Measurements from ENCODE around the gene SERF2. TPM values are rescaled to one million over a fixed set of nuclear protein-coding genes. Genes with fewer than 3 reads are reported as not detected.
"Not testable (repeated sequence)": the region's sequence is repeated elsewhere in the genome, so short reads cannot be mapped to it uniquely, and the experiment has no call there.

SERF2 gene
- total RNA-seq, 2 donors from 2014 or later, result 521 to 550 TPM

DNA sequence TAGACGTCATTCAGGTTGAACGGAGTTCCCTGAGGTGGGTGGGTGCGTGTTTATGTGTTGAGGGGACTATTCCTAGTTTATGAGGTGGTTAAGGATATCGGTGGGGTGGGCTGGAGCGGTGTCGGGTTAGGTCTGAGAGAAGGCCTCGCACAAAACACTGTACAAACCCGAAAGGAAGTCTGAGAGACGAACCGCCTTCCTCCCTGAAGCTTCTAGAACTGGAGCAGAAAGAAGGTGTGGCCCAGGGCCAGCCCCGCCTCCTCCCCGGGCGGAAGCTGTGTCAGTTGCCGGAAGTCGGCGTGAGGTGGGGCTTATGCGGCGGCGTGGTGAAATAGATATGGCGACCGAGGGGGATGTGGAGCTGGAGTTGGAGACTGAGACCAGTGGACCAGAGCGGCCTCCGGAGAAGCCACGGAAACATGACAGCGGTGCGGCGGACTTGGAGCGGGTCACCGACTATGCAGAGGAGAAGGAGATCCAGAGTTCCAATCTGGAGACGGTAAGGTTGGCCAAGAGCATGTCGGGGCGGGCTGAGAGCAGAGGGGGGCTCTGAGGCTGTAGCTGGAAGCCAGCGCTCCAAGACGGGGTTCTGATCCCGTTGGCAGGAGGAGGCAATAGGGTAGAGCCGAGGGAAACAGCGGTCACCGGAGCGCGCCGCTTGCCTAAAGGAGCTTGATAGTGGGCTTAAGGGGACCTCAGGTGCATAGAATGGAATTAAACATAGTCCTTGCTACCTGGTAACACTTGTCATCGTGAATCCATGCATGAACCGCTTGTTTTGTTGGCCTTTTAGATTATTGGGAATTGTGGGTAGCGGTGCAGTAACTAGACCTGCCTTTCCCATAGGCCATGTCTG, 8.4 kb downstream of the SERF2 start, which contains the start of gene HYPK:
TSS of gene HYPK (plus strand) at position 314 of the 856 bp plus-strand sequence. CDS start at position 338, 24 bp downstream.
- Mint-ChIP-seq H3K27ac (peak within 1 kb of the TSS; percentile 95), H3K4me3 (peak within 1 kb of the TSS; percentile 96), H3K27me3 (no peaks in the 10 kb centered on the region), H3K9me3 (no peaks in the 10 kb centered on the region), H3K36me3 (ENCODE audit: low read depth) (peaks cover 100% of the 10 kb centered on the region), H3K4me1 (peaks cover 30% of the 10 kb centered on the region)
- ATAC-seq (replicated peaks), result peak; percentile 99

DNA sequence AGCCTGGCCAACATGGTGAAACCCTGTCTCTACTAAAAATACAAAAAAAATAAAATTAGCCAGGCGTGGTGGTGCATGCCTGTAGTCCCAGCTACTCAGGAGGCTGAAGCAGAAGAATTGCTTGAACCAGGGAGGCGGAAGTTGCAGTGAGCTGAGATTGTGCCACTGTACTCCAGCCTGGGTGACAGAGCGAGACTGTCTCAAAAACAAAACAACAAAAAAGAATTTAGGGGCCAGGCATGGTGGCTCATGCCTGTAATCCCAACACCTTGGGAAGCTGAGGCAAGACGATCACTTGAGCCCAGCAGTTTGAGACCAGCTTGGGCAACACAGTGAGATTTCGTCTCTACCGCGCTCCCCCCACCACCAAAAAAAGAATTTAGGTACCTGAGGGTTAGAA, 10.6 kb downstream of the SERF2 start:
- not testable (repeated sequence) for H3K4me3 Mint-ChIP-seq; H3K27ac Mint-ChIP-seq; H3K27me3 Mint-ChIP-seq; H3K9me3 Mint-ChIP-seq; ATAC-seq (replicated peaks)
- H3K36me3 Mint-ChIP-seq (ENCODE audit: low read depth), result peaks cover 100% of the 10 kb centered on the region
- peaks cover 23% of the 10 kb centered on the region for H3K4me1 Mint-ChIP-seq

DNA sequence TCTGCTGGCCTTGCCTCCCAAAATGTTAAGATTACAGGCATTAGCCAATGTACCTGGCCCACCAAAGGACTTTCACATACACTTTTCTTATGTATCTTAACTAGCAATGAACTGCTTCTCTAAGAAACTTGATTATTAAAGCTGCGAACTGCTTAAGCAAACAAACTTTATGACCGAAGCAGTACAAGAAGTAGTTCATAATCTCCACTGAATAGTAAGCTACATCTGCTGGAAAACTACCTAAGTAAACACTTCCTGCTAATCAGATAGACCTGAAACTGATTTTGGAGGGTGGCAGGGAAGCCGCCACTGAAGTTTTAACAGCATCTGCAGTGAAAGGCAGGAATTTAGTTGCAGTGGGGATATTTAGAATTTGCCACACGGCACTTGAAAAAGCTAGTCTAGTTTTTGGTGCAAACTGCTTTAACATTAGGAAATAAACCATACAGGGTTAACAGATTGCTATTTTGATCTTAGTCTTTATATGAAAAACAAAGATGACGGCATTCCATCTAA, 16.4 kb downstream of the SERF2 start:
- Mint-ChIP-seq H3K27ac (no peak overlapping the region), H3K9me3 (no peaks in the 10 kb centered on the region), H3K4me3 (no peak overlapping the region), H3K4me1 (peaks cover 4% of the 10 kb centered on the region), H3K36me3 (ENCODE audit: low read depth) (peaks cover 100% of the 10 kb centered on the region), H3K27me3 (no peaks in the 10 kb centered on the region)
- ATAC-seq (replicated peaks), result no peak

DNA sequence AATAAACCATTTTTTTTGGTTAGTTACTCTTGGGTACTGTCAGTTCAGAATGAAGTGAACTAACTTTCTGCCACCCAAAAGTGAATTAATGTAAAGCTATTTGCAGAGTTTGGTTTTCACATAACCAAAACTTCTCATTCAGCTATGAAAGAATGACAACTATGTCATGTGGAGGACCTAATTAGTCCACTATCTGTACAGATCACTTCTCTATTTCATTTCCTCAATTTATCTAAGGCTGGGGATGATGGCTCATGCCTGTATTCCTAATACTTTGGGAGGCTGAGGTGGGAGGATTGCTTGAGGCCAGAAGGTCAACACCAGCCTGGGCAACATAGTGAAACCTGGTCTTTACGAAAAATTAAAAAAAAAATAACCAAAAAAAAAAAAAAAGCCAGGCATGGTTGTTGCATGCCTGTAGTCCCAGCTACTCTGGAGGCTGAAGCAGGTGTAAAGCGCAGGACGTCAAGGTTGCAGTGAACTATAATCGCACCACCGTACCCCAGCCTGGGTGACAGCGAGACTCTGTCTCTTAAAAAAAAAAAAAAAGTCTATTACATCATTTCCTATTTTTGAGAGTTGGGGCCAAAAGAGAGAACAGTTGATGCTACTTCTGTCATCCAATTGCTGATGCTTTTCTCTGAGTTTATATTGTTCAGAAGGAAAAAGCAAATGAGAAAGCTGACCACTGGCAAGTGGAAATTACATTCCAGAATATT, 17.0 kb downstream of the SERF2 start:
- Mint-ChIP-seq H3K4me3 (no peak overlapping the region), H3K9me3 (no peaks in the 10 kb centered on the region), H3K4me1 (peaks cover 4% of the 10 kb centered on the region), H3K27me3 (no peaks in the 10 kb centered on the region), H3K36me3 (ENCODE audit: low read depth) (peaks cover 100% of the 10 kb centered on the region), H3K27ac (no peak overlapping the region)
- no peak for ATAC-seq (replicated peaks)

DNA sequence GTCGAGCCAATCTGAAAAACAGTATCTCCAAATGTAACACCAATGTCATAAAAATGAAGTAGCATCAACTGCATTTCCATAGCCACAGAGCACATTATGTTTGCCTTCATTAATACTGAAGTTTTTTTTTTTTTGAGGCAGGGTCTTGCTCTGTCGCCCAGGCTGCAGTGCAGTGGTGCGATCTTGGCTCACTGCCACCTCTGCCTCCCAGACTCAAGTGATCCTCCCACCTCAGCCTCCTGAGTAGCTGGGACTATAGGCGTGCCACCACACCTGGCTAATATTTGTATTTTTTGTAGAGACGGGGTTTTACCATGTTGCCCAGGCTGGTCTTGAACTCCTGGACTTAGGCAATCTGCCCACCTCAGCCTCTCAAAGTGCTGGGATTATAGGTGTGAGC, 22.9 kb downstream of the SERF2 start:
- not testable (repeated sequence) for H3K27ac Mint-ChIP-seq; ATAC-seq (replicated peaks); H3K9me3 Mint-ChIP-seq; H3K4me3 Mint-ChIP-seq; H3K27me3 Mint-ChIP-seq
- Mint-ChIP-seq H3K4me1 (peaks cover 17% of the 10 kb centered on the region), H3K36me3 (ENCODE audit: low read depth) (peaks cover 98% of the 10 kb centered on the region)

DNA sequence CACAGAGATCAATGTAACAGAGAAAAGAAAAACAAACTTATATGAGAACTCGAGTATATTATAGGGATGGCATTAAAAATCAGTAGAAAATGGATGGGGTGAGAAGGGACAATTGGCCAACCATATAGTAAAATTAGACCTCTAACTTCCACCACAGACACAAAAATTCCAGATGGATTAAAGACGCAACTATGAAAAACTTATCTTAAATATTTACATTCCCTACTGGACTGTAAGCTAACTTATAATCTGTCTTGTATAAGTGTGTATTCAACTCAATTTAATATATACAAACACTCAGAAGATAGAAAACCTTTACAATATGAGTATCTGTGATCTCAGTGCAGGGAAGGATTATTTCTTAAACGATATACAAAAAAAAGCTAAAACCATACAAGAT, 29.4 kb downstream of the SERF2 start:
- ATAC-seq (replicated peaks), result no peak
- no peaks in the 10 kb centered on the region for H3K27me3 Mint-ChIP-seq
- peaks cover 78% of the 10 kb centered on the region for H3K36me3 Mint-ChIP-seq (ENCODE audit: low read depth)
- H3K4me3 Mint-ChIP-seq, result peak overlapping the region; percentile 98
- H3K9me3 Mint-ChIP-seq, result no peaks in the 10 kb centered on the region
- peak overlapping the region; percentile 0 for H3K27ac Mint-ChIP-seq
- H3K4me1 Mint-ChIP-seq, result peaks cover 17% of the 10 kb centered on the region

DNA sequence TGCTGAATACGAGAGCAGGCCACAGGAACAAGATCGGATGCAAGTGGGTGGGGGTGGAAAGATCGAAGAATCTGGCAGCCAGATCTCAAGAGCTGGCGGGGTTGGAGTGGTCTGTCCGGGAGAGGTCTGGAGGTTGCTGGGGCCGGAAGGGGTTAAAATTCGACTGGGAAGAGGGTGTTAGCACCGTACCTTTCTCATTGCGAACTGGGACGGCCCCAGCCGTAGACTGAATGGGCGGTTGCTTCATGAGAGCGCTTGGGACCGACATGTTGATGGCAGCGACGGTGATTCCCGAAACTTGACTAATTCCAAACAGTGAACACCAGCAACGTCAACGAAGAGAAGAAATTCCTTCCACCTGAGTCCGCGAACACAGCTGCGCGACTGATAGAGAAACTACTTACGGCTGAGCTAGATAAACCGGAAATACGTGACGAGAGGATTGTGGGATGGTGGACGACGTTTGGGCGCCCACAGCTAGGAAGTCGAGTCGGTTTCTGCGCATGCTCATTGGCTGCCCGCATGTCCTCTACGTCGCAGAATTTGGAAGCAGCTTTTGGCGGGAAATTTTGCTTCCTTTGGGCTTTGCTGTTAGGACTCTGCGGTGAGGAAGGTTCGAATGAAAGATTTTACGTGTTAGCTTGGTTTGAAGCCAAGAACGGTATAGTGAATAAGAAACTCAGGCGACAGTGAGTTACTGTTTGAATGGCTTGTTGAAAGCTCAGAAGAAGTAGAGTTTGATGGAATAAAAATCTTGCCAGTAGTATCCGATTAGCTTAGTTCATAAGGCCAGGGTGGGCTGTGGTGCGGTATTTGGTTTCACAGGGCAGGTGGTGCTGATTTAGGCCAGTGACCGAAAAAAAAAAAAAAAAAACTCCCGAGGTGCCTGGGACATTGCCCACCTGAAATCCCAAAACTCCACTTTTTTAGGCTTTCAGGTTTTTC, 32.5 kb downstream of the SERF2 start, which contains the start of gene MFAP1:
TSS of gene MFAP1 (minus strand) at position 389 of the 945 bp plus-strand sequence. CDS start at position 268, 121 bp downstream.
- H3K36me3 Mint-ChIP-seq (ENCODE audit: low read depth), result peaks cover 79% of the 10 kb centered on the region
- H3K4me3 Mint-ChIP-seq, result peak within 1 kb of the TSS; percentile 98
- H3K4me1 Mint-ChIP-seq, result peaks cover 22% of the 10 kb centered on the region
- ATAC-seq (replicated peaks), result peak; percentile 82
- H3K27me3 Mint-ChIP-seq, result no peaks in the 10 kb centered on the region
- peak within 1 kb of the TSS; percentile 95 for H3K27ac Mint-ChIP-seq
- H3K9me3 Mint-ChIP-seq, result no peaks in the 10 kb centered on the region

DNA sequence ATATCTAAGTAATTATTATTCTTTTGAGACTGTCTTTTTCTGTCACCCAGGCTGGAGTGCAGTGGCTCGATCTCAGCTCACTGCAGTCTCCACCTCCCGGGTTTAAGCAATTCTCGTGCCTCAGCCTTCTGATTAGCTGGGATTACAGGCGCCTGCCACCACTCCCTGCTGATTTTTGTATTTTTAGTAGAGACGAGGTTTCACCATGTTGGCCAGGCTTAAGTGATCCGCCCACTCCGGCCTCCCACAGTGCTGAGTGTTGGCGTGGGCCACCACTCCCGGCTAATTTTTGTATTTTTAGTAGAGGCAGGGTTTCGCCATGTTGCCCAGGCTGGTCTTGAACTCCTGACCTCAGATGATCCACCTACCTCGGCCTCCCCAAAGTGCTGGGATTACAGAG, 33.2 kb downstream of the SERF2 start:
- peak overlapping the region; percentile 38 for H3K27ac Mint-ChIP-seq
- ATAC-seq (replicated peaks), result not testable (repeated sequence)
- H3K4me3 Mint-ChIP-seq, result peak overlapping the region; percentile 98

DNA sequence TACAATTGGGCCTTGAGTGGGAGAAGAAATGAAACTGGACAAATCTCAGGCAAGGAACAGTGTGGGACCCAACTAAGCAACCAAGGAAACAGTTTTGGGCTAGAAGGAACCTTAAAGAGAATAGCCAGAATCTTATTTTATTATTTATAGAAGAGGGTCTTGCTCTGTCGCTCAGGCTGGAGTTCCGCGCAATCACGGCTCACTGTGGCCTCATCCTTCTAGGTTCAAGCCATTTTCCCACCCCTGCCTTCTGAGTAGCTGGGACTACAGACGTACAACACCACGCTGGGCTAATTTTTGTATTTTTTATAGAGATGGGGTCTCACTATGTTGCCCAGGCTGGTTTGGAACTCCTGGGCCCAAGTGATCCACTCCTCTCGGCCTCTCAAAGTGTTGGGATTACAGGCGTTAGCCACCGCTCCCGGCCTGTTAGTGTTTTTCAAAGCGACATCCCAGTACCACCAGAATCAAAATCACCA, 33.9 kb downstream of the SERF2 start:
- ATAC-seq (replicated peaks), result no peak
- Mint-ChIP-seq H3K27ac (peak overlapping the region; percentile 81), H3K4me1 (peaks cover 22% of the 10 kb centered on the region), H3K4me3 (peak overlapping the region; percentile 98), H3K9me3 (no peaks in the 10 kb centered on the region), H3K27me3 (no peaks in the 10 kb centered on the region), H3K36me3 (ENCODE audit: low read depth) (peaks cover 81% of the 10 kb centered on the region)

More for the DNA sequence above, 33.2 kb downstream of the SERF2 start:
- peaks cover 22% of the 10 kb centered on the region for H3K4me1 Mint-ChIP-seq
- H3K27me3 Mint-ChIP-seq, H3K9me3 Mint-ChIP-seq: not testable (repeated sequence)
- peaks cover 79% of the 10 kb centered on the region for H3K36me3 Mint-ChIP-seq (ENCODE audit: low read depth)

DNA sequence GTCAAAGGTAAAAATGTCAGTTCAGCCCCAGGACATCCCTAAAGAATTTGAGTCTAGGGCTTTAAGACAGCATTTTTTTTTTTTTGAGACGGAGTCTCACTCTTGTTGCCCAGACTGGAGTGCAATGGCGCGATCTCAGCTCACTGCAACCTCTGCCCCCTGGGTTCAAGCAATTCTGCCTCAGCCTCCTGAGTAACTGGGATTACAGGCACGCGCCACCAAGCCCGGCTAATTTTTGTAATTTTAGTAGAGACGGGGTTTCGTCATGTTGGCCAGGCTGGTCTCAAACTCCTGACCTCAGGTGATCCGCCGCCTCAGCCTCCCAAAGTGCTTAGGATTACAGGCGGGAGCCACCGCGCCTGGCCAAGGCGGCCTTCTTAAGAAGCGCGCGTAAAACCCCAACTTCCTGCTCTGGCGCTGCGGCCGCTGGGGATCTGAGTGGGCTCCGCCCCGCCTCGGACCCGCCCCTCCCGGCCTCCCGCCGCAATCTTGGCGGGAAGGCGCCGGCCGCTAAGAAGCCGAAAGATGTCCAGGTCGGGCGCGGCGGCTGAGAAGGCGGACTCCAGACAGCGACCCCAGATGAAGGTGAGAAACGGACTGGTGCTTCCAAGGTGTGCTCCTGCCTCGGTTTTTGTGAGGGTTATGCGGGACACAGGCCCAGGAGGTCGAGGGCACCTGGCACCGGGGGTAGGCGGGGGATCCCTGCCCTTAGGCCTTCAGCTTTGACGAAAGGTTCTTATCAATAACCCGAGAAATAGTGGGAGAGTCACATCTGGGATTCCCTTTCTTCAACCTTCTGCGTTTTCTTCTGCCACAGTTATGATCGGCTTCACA, 34.6 kb downstream of the SERF2 start, which contains the start of gene WDR76:
TSS of gene WDR76 (plus strand) at position 495 of the 834 bp plus-strand sequence. CDS start at position 526, 31 bp downstream.
- Mint-ChIP-seq H3K9me3 (no peaks in the 10 kb centered on the region), H3K36me3 (ENCODE audit: low read depth) (peaks cover 81% of the 10 kb centered on the region), H3K27ac (peak within 1 kb of the TSS; percentile 81), H3K4me3 (peak within 1 kb of the TSS; percentile 98), H3K4me1 (peaks cover 16% of the 10 kb centered on the region), H3K27me3 (no peaks in the 10 kb centered on the region)
- peak; percentile 75 for ATAC-seq (replicated peaks)

DNA sequence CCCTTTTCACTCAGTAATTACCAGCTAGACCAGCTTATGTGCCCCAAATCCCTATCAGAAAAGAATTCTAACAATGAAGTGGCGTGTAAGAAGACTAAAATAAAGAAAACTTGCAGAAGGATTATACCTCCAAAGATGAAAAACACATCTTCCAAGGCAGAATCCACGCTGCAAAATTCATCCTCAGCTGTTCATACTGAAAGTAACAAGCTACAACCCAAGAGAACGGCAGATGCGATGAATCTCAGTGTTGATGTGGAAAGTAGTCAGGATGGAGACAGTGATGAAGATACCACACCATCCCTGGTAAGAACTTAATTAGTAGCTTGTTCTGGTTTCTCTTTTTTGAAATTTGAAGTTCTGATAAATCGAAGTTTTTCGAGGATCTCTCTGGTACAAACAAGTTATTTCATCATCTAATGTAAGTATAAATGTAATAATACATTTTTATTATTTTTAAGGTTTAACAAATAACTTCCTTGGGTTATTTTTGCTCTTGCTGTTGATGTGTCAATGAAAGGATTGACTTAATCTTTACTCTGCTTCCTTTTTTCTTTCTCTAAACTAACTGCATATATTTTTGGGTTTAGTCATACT, 36.0 kb downstream of the SERF2 start:
- Mint-ChIP-seq H3K36me3 (ENCODE audit: low read depth) (peaks cover 81% of the 10 kb centered on the region), H3K4me3 (peak overlapping the region; percentile 98), H3K9me3 (no peaks in the 10 kb centered on the region), H3K27ac (peak overlapping the region; percentile 81), H3K27me3 (no peaks in the 10 kb centered on the region), H3K4me1 (peaks cover 15% of the 10 kb centered on the region)
- peak; percentile 42 for ATAC-seq (replicated peaks)

DNA sequence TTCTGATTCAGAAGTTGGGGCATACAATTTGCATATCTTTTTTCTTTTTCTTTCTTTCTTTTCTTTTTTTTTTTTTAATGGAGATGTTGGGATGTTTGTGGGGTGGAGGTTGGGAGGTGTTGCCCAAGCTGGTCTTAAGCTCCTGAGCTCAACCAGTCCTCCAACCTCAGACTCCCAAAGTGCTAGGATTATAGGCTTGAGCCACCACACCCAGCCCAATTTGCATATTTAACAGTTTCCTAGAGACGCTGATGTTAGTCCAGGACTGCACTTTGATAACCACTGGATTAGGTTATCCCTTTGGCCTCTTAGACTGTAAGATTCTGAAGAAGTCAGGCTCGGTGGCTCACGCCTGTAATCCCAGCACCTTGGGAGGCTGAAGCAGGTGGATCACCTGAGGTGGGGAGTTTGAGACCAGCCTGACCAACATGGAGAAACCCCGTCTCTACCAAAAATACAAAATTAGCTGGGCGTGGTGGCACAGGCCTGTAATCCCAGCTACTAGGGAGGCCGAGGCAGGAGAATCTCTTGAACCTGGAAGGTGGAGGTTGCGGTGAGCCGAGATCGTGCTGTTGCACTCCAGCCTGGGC, 37.9 kb downstream of the SERF2 start:
- H3K9me3 Mint-ChIP-seq; H3K4me1 Mint-ChIP-seq; ATAC-seq (replicated peaks); H3K27me3 Mint-ChIP-seq: not testable (repeated sequence)
- H3K36me3 Mint-ChIP-seq (ENCODE audit: low read depth), result peaks cover 84% of the 10 kb centered on the region
- H3K4me3 Mint-ChIP-seq, result peak overlapping the region; percentile 98
- H3K27ac Mint-ChIP-seq, result peak overlapping the region; percentile 65

Measured in activated T-helper 17 cell treated with anti-CD3 and anti-CD28 coated beads, Interleukin-2, amount 50 U/mL, for 72 hours (primary cell).